GM20000 (cell line): ENCODE measurements around the gene PTPRCAP.

Experiments
- DNase-seq: peaks from one replicate; pipeline ENCODE4 v3.0.0; 2012; ENCODE audit warnings: low spot score
- TF ChIP-seq, protein P1 (sequence below): IDR thresholded peaks from 2 replicates; pipeline ENCODE4 v1.5.1; 2012; ENCODE audit warnings: mild to moderate bottlenecking, control low read depth; ENCODE audit errors: extremely low read depth, missing control alignments

The PTPRCAP gene

DNA sequence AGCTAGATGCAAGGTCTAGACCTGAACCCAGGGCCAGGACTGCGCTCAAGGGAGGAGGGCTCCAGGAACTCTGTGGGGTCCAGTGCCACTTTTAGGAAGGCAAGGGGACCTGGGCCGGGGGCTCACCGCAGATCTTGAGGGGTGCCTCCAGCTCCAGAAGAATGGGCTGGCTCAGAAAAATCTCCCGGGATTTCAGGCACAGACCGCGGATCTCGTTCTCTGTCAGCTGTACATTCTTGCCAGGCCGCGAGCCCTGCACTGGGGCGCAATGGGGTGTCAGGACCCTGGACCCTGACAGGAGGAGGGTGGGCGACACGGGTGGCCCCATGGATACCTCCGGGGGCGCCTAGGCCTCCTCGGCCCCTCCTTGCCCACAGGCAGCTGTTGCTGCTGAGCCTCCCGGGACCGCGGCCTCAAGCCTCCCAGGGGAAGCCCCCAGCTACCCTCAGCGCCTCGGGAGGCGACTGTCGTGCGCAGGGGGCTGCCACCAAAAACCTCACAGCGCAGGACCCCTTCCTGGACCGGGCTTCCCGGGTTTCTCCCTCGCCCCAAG, 36.5 kb downstream of the PTPRCAP start:
- TF ChIP-seq, protein P1, sequence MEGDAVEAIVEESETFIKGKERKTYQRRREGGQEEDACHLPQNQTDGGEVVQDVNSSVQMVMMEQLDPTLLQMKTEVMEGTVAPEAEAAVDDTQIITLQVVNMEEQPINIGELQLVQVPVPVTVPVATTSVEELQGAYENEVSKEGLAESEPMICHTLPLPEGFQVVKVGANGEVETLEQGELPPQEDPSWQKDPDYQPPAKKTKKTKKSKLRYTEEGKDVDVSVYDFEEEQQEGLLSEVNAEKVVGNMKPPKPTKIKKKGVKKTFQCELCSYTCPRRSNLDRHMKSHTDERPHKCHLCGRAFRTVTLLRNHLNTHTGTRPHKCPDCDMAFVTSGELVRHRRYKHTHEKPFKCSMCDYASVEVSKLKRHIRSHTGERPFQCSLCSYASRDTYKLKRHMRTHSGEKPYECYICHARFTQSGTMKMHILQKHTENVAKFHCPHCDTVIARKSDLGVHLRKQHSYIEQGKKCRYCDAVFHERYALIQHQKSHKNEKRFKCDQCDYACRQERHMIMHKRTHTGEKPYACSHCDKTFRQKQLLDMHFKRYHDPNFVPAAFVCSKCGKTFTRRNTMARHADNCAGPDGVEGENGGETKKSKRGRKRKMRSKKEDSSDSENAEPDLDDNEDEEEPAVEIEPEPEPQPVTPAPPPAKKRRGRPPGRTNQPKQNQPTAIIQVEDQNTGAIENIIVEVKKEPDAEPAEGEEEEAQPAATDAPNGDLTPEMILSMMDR: no peak
- peak; percentile 51 for DNase-seq

DNA sequence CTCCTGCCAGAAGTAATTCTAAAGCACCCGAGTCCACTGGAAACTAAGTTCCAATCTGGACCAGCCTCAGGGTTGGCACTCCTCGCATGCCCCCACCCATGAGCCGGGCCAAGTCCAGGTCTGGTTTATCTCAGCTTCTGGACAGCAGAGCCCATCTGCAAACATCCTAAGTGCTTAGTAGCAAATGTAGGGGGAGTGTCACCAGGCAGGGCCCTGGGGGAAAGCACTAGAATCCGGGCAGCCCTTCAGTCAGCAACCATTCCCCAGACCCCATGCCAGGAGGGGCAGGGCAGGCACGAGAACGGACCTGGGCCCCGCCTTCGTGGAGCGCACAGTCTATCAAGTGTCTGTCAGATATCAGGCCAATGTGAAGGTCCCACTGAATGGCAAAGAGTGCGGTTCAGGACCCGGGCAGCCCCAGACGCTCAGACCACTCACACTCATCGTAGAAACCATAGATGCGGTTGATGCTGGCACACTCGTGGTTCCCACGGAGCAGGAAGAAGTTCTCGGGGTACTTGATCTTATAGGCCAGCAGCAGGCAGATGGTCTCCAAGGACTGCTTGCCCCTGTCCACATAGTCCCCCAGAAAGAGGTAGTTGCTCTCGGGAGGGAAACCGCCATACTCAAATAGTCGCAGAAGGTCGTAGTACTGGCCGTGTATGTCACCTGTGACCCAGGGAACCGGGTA, 37.1 kb downstream of the PTPRCAP start:
- DNase-seq: peak; percentile 21
- TF ChIP-seq, protein P1: no peak

DNA sequence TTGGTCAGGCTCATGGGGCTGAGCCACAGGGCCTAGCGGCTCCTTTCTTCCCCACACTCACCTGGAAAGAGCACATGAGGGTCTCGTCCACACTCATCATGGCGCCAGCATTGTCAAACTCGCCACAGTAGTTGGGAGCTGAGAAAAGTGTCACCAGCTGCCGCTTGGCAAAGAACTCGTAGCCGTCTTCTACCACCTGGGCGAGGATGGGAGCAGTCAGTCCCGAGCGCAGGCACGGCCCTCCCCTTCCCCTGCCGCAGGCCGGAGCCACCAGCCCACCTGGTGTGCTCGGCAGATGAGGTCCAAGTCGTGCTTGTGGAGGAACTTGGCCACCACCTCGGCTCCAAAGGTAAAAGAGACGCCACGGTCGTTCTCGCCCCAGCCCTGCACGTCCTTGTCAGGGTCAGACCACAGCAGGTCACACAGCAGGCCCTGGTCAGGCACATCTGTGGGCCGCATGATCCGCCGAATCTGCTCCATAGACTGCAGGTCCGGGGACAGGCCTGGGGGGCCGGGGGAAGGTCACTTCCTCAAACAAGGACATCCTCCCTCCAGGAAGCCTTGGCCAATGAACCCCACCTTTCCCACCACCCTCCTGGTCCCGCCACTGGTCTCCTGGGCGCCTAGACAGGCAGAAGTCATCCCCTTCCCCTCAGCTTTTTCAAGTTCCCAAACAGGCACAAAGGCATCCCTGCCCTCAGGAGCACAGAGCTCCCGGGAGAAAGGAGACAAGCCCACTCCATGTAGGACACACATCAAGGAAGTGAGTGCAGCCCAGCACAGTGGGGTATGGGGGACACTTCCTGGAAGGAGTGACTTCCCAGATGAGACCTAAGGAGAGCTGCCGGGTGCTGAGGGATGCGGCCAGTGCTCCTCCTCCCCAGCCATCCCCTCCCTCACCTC, 38.6 kb downstream of the PTPRCAP start:
- TF ChIP-seq, protein P1: no peak
- no peak for DNase-seq

DNA sequence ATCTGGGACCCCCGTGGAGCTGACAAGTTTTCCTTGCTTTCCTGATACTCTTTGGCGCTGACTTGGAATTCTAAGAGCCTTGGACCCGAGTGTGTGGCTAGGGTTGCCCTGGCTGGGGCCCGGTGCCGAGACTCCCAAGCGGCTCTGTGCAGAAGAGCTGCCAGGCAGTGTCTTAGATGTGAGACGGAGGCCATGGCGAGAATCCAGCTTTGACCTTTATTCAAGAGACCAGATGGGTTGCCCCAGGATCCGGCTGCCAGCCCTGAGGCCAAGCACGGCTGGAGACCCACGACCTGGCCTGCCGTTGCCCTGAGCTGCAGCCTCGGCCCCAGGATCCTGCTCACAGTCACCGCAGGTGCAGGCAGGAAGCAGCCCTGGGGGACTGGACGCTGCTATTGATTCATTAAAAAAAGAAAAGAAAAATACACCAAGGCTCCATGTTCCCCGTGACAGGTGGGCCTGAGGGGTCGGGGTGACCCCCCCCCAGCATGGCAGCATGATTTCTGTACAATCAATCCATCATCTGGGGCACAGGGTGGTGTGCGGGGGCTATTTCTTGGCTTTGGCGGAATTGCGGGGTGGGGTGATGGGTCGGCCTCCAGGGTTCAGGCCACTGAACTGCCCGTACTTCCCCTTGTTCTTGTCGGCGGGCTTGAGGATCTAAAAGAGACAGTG, 39.4 kb downstream of the PTPRCAP start:
- no peak for DNase-seq
- TF ChIP-seq, protein P1: no peak

DNA sequence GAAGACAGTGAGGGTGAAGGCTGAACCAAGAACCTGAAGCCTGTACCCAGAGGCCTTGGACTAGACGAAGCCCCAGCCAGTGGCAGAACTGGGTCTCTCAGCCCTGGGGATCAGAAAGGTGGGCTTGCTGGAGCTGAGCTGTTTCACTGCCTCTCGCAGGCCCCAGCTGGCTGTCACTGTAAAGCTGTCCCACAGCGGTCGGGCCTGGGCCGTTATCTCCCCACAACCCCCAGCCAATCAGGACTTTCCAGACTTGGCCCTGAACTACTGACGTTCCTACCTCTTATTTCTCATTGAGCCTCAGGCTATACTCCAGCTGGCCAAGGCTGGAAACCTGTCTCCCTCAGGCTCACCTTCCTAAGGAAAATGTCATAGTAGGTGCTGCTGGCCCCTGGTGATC, 39.9 kb downstream of the PTPRCAP start:
- TF ChIP-seq, protein P1: no peak
- DNase-seq: no peak

DNA sequence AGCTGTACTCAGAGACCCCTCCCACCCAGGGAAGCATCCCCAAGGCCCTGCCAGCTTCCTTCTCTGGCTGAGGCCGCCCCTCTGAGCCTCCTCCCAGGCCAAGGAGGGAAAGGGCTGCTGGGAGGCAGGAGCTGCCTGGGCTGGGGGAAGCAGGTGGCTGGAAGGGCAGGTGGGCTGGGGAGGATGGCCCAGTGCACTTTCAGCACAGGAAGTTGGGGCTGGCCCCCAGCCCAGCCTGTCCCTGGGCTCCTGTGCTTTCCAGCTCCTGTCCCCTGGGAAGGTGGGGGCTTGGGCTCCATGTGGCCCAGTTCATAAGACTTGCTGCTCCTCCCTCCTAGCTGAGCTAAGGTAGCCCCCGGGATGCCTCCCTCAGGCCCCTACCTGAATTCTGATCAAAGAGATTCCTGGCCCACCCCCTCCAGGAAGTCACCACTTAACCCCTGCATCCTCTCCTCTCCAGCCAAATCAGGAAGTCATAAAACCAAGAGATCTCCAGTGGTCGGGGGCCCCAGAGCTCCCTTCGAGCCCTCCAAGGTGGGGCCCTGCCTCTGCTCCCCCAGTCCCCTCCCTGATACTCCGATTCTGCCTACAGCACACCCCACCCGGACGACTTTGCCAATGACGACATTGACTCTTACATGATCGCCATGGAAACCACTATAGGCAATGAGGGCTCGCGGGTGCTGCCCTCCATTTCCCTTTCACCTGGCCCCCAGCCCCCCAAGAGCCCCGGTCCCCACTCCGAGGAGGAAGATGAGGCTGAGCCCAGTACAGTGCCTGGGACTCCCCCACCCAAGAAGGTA, 40.7 kb downstream of the PTPRCAP start:
- DNase-seq: no peak
- TF ChIP-seq, protein P1: no peak
